Mesendoderm (in vitro differentiated cells): ENCODE results near the gene LRRK2.

Source experiments
- DNase-seq: peaks from one replicate; pipeline ENCODE4 v3.0.0; 2013
- H2AK5ac ChIP-seq: 2 replicates; pipeline ENCODE4 v1.6.1; 2013; ENCODE audit warnings: low read length, inconsistent platforms
- H2BK120ac ChIP-seq: 2 replicates; pipeline ENCODE4 v1.6.1; 2013; ENCODE audit warnings: low read depth, mild to moderate bottlenecking, low read length, moderate library complexity, mixed read lengths
- H2BK15ac ChIP-seq: replicated peaks from 2 replicates; pipeline ENCODE4 v1.6.1; 2013; ENCODE audit warnings: low read depth, mild to moderate bottlenecking, moderate library complexity
- H2BK5ac ChIP-seq: 2 replicates; pipeline ENCODE4 v1.6.1; 2013; ENCODE audit warnings: low read length, inconsistent platforms
- H3K18ac ChIP-seq: 2 replicates; pipeline ENCODE4 v1.6.1; 2013; ENCODE audit warnings: mild to moderate bottlenecking, low read length, mixed read lengths
- H3K23ac ChIP-seq: one replicate; pipeline ENCODE4 v1.6.1; 2013; ENCODE audit warnings: low read length
- H3K27ac ChIP-seq: 2 replicates; pipeline ENCODE4 v1.5.1; 2013; ENCODE audit warnings: low read depth, mild to moderate bottlenecking, inconsistent platforms, low read length, moderate library complexity
- H3K27me3 ChIP-seq: 2 replicates; pipeline ENCODE4 v1.6.1; 2013; ENCODE audit warnings: low read length, control low read depth, mild to moderate bottlenecking, inconsistent platforms; ENCODE audit not compliant: insufficient read depth, poor library complexity
- H3K36me3 ChIP-seq: 2 replicates; pipeline ENCODE4 v1.6.1; 2013; ENCODE audit warnings: low read length, inconsistent platforms; ENCODE audit not compliant: control insufficient read depth, insufficient read depth
- H3K4ac ChIP-seq: one replicate; pipeline ENCODE4 v1.6.1; 2013; ENCODE audit warnings: low read depth, mild to moderate bottlenecking, low read length, moderate library complexity
- H3K4me1 ChIP-seq: 2 replicates; pipeline ENCODE4 v1.6.1; 2013; ENCODE audit warnings: low read depth, low read length, inconsistent platforms; ENCODE audit not compliant: control insufficient read depth
- H3K4me2 ChIP-seq: 2 replicates; pipeline ENCODE4 v1.6.1; 2013; ENCODE audit warnings: low read length
- H3K4me3 ChIP-seq: 2 replicates; pipeline ENCODE4 v1.5.1; 2013; ENCODE audit warnings: mild to moderate bottlenecking, low read length
- H3K56ac ChIP-seq: one replicate; pipeline ENCODE4 v1.6.1; 2013; ENCODE audit warnings: low read length
- H3K79me1 ChIP-seq: 2 replicates; pipeline ENCODE4 v1.6.1; 2013; ENCODE audit warnings: low read length, inconsistent platforms
- H3K79me2 ChIP-seq: 2 replicates; pipeline ENCODE4 v1.6.1; 2013; ENCODE audit warnings: mild to moderate bottlenecking, low read length; ENCODE audit not compliant: control insufficient read depth, insufficient read depth
- H3K9ac ChIP-seq: 2 replicates; pipeline ENCODE4 v1.6.1; 2013; ENCODE audit warnings: low read length, inconsistent platforms
- H4K5ac ChIP-seq: one replicate; pipeline ENCODE4 v1.6.1; 2013; ENCODE audit warnings: low read length
- H4K8ac ChIP-seq: one replicate; pipeline ENCODE4 v1.6.1; 2013; ENCODE audit warnings: low read depth, mild to moderate bottlenecking, control low read depth, low read length, moderate library complexity
- WGBS: extraction: QIAGEN DNeasy Blood & Tissue Kit; methylation state at CpG from one replicate; pipeline ENCODE4 v1.1.7; 2013; ENCODE audit warnings: low lambda C conversion rate, missing lambda C conversion rate; ENCODE audit not compliant: insufficient coverage; ENCODE audit errors: extremely low coverage; 5-methylcytosine and 5-hydroxymethylcytosine counted together

Gene LRRK2

GRCh38 chr12:40342010-40342409 is 117.2 kb downstream of the LRRK2 start:
- Histone ChIP-seq H3K4me1 (no peaks in the 10 kb centered on the region), H3K56ac (no peak overlapping the region), H2BK5ac (no peak overlapping the region), H3K36me3 (no peaks in the 10 kb centered on the region), H3K27ac (no peak overlapping the region), H4K5ac (no peak overlapping the region), H3K27me3 (no peaks in the 10 kb centered on the region), H3K18ac (no peak overlapping the region), H3K79me1 (no peaks in the 10 kb centered on the region), H3K23ac (no peak overlapping the region), H3K9ac (no peak overlapping the region), H2BK120ac (no peak overlapping the region), H2AK5ac (no peak overlapping the region), H3K79me2 (no peaks in the 10 kb centered on the region), H2BK15ac (no peak overlapping the region), H3K4ac (no peak overlapping the region), H3K4me2 (no peak overlapping the region), H4K8ac (no peak overlapping the region), H3K4me3 (no peak overlapping the region)
- no CpG with 5 or more reads among the region's 2 CpGs for WGBS
- DNase-seq, result no peak

DNA sequence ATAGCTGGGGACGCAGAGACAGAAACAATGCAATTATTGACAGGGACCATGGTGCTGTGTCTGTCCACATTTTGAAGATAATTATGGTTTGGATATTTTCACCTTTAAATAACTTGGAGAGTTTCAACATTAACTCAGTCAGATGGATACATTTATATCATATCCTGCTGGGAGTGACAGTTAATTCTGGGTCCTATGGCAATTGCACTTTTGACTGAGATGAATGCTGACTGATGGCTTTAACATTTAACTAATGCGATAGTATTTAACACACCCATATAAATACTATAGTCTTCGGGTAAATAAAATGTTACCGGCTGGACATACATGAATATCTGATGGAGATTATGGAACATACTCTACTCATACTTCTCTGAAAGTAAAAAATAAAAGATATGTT is 118.3 kb downstream of the LRRK2 start:
- H4K8ac ChIP-seq, result no peak overlapping the region
- no peaks in the 10 kb centered on the region for H3K79me1 ChIP-seq
- no peak overlapping the region for H3K56ac ChIP-seq
- no peak overlapping the region for H3K4me3 ChIP-seq
- H3K4ac ChIP-seq, result no peak overlapping the region
- no peak overlapping the region for H3K18ac ChIP-seq
- H3K27ac ChIP-seq, result no peak overlapping the region
- no peaks in the 10 kb centered on the region for H3K27me3 ChIP-seq
- no peak for DNase-seq
- H2AK5ac ChIP-seq, result no peak overlapping the region
- no peak overlapping the region for H3K9ac ChIP-seq
- no peak overlapping the region for H2BK120ac ChIP-seq
- no peak overlapping the region for H3K4me2 ChIP-seq
- WGBS, result no CpG with 5 or more reads among the region's 4 CpGs
- H3K79me2 ChIP-seq, result no peaks in the 10 kb centered on the region
- H4K5ac ChIP-seq, result no peak overlapping the region
- H3K36me3 ChIP-seq, result no peaks in the 10 kb centered on the region
- no peak overlapping the region for H2BK15ac ChIP-seq
- no peak overlapping the region for H2BK5ac ChIP-seq
- no peak overlapping the region for H3K23ac ChIP-seq
- no peaks in the 10 kb centered on the region for H3K4me1 ChIP-seq

DNA sequence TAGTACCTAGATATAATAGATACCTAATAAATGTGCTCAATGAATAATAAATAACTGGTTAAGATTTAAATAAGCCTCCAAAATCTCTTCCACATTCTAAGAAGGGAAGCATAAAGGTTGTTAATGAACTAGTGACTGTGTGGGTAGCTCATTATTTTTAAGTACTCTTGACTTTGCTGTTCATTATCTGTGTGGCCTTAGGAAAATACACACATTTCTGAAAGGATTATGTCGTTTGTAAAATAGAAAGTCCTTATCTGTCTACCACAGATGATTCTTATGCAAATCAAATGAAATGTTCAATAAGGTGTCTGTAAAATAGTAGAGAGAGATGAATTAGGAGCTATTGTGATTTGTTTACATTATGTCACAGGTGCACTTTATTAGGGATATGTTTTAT is 119.5 kb downstream of the LRRK2 start:
- Histone ChIP-seq H3K23ac (no peak overlapping the region), H3K56ac (no peak overlapping the region), H2BK5ac (no peak overlapping the region), H3K18ac (no peak overlapping the region), H3K79me2 (no peaks in the 10 kb centered on the region), H3K4ac (no peak overlapping the region), H3K27me3 (no peaks in the 10 kb centered on the region), H3K9ac (no peak overlapping the region), H3K79me1 (no peaks in the 10 kb centered on the region), H3K4me3 (no peak overlapping the region), H3K4me1 (no peaks in the 10 kb centered on the region), H3K27ac (no peak overlapping the region), H2BK15ac (no peak overlapping the region), H3K4me2 (no peak overlapping the region), H3K36me3 (no peaks in the 10 kb centered on the region), H4K5ac (no peak overlapping the region), H4K8ac (no peak overlapping the region), H2AK5ac (no peak overlapping the region), H2BK120ac (no peak overlapping the region)
- no CpG with 5 or more reads among the region's 1 CpG for WGBS
- no peak for DNase-seq

- Histone ChIP-seq H3K79me2 (no peaks in the 10 kb centered on the region), H3K23ac (no peak overlapping the region), H4K8ac (no peak overlapping the region), H3K4me2 (no peak overlapping the region), H3K18ac (no peak overlapping the region), H2BK5ac (no peak overlapping the region), H3K56ac (no peak overlapping the region), H2BK15ac (no peak overlapping the region), H2AK5ac (no peak overlapping the region), H3K9ac (no peak overlapping the region), H3K36me3 (no peaks in the 10 kb centered on the region), H3K4ac (no peak overlapping the region), H3K79me1 (no peaks in the 10 kb centered on the region), H3K4me3 (no peak overlapping the region), H3K4me1 (no peaks in the 10 kb centered on the region), H3K27ac (no peak overlapping the region), H3K27me3 (no peaks in the 10 kb centered on the region), H4K5ac (no peak overlapping the region), H2BK120ac (no peak overlapping the region)
- DNase-seq, result no peak
- no CpG with 5 or more reads among the region's 1 CpG for WGBS
These were observed 127.2 kb downstream of the LRRK2 start for GRCh38 chr12:40351976-40352375.

DNA sequence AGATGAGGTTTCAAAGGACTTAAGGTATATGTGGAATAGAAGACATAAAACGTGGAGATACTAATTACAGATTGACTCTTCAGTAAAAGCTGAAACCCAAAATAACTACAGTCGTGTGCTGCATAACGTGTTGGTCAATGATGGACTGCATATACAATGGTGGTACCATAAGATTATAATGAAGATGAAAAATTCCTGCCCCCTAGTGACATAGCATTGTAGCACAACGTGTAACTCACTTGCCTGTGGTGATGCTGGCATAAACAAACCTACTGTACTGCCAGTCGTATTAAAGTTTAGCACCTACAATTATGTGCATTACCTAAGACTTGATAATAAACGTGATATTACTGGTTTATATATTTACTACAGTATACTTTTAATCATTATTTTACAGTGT is 150.3 kb downstream of the LRRK2 start:
- Histone ChIP-seq H2BK15ac (no peak overlapping the region), H3K4me1 (no peaks in the 10 kb centered on the region), H3K36me3 (no peaks in the 10 kb centered on the region), H3K18ac (no peak overlapping the region), H3K56ac (no peak overlapping the region), H4K5ac (no peak overlapping the region), H3K4me2 (no peak overlapping the region), H3K79me2 (no peaks in the 10 kb centered on the region), H3K27ac (no peak overlapping the region), H3K79me1 (no peaks in the 10 kb centered on the region), H2BK5ac (no peak overlapping the region), H2AK5ac (no peak overlapping the region), H3K27me3 (no peaks in the 10 kb centered on the region), H2BK120ac (no peak overlapping the region), H4K8ac (no peak overlapping the region), H3K9ac (no peak overlapping the region), H3K4me3 (no peak overlapping the region), H3K23ac (no peak overlapping the region), H3K4ac (no peak overlapping the region)
- peak; percentile 4 for DNase-seq
- WGBS, result no CpG with 5 or more reads among the region's 6 CpGs

DNA sequence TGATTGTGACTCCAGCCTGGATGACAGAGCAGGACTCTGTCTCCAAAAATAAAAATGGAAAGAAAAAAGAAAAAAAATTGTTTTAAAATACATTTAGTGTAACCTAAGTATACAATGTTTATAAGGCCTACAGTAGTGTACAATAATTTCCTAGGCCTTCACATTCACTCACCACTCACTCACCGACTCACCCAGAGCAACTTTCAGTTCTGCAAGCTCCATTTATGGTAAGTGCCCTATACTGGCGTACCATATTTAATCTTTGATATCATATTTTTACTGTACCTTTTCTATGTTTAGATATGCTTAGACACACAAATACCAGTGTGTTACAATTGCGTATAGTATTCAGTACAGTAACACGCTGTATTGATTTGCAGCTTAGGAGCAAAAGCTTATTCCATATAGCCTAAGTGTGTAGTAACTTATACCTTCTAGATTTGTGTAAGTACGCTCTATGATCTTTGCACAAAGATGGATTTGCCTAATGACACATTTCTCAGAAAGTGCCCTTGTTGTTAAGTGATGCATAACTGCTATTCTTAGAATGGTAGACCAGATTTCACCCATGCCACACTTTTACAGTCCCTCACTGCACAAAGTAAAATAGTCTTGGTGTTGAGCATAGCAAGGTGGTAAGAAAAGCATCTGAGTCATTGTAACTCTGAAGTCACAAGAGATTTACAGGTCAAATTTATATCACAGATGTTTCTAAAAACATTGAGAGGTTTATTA is 151.9 kb downstream of the LRRK2 start:
- Histone ChIP-seq H3K9ac (no peak overlapping the region), H2BK15ac (no peak overlapping the region), H4K5ac (no peak overlapping the region), H3K79me2 (no peaks in the 10 kb centered on the region), H2BK120ac (no peak overlapping the region), H3K4me1 (no peaks in the 10 kb centered on the region), H3K27ac (no peak overlapping the region), H3K4ac (no peak overlapping the region), H3K56ac (no peak overlapping the region), H3K27me3 (no peaks in the 10 kb centered on the region), H3K4me2 (no peak overlapping the region), H2BK5ac (no peak overlapping the region), H3K79me1 (no peaks in the 10 kb centered on the region), H2AK5ac (no peak overlapping the region), H3K18ac (no peak overlapping the region), H3K4me3 (no peak overlapping the region), H3K23ac (no peak overlapping the region), H4K8ac (no peak overlapping the region), H3K36me3 (no peaks in the 10 kb centered on the region)
- DNase-seq, result no peak
- WGBS, result no CpG with 5 or more reads among the region's 5 CpGs
